Measurements from ENCODE around the gene CIAO3. TPM values are rescaled to one million over a fixed set of nuclear protein-coding genes. Genes with fewer than 3 reads are reported as not detected.

Gene CIAO3
- total RNA-seq, 1 experiment from 2014 or later, result 31.1 TPM

DNA sequence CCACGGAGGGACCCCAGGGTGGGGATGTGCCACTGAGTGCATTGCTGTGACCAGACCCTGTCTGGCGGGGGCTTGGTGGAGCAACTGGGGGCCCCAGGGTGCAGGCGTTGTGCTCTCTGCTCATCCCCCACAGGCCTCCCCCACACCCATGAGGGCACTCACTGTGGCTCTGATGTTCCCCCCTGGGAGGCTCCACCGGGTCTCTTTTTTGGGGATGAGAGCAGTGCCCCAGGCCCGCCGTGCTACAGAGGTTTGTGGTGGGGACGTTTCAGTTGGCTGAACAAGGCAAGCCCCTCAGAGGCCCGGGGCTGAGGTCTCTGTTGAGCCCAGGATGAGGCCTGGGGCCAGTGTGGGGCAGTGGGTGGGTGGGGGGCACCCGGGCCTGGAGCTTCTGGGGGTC is 17.1 kb downstream of the CIAO3 start:
- no TSS peak for BruUV-seq (replicated peaks)
- no peak for DNase-seq (ENCODE audit: unreplicated experiment)
- POLR2A ChIA-PET, result interaction anchor here (0.6 to 9.6 kb wide), 5 partner anchors 10 to 657 kb away, joined by 3 to 124 read pairs (median 6); partner anchors contain the start of genes METRN and STUB1
- intact Hi-C loops (cut with micrococcal nuclease), result no loop called here
- TF ChIP-seq, protein P1, sequence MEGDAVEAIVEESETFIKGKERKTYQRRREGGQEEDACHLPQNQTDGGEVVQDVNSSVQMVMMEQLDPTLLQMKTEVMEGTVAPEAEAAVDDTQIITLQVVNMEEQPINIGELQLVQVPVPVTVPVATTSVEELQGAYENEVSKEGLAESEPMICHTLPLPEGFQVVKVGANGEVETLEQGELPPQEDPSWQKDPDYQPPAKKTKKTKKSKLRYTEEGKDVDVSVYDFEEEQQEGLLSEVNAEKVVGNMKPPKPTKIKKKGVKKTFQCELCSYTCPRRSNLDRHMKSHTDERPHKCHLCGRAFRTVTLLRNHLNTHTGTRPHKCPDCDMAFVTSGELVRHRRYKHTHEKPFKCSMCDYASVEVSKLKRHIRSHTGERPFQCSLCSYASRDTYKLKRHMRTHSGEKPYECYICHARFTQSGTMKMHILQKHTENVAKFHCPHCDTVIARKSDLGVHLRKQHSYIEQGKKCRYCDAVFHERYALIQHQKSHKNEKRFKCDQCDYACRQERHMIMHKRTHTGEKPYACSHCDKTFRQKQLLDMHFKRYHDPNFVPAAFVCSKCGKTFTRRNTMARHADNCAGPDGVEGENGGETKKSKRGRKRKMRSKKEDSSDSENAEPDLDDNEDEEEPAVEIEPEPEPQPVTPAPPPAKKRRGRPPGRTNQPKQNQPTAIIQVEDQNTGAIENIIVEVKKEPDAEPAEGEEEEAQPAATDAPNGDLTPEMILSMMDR (IDR thresholded peaks at IDR 0.05; ENCODE audit: unreplicated experiment), result no peak
- Mint-ChIP-seq H3K27ac (ENCODE audit: low read depth, unreplicated experiment) (no peak overlapping the region), H3K27me3 (ENCODE audit: insufficient read depth, unreplicated experiment) (no peaks in the 10 kb centered on the region), H3K36me3 (ENCODE audit: insufficient read depth, unreplicated experiment) (peaks cover 39% of the 10 kb centered on the region), H3K4me3 (ENCODE audit: unreplicated experiment) (no peak overlapping the region), H3K4me1 (ENCODE audit: insufficient read depth, unreplicated experiment) (peaks cover 7% of the 10 kb centered on the region), H3K9me3 (ENCODE audit: unreplicated experiment) (no peaks in the 10 kb centered on the region)
- CTCF ChIA-PET, result interaction anchor here (1.1 to 2.3 kb wide), 3 partner anchors 11 to 61 kb away, joined by 3 to 9 read pairs (median 7); no protein-coding TSS in a partner anchor

GRCh38 chr16:722835-723633 is 17.8 kb downstream of the CIAO3 start:
- no peaks in the 10 kb centered on the region for H3K9me3 Mint-ChIP-seq (ENCODE audit: unreplicated experiment)
- no peak overlapping the region for H3K4me3 Mint-ChIP-seq (ENCODE audit: unreplicated experiment)
- H3K27ac Mint-ChIP-seq (ENCODE audit: low read depth, unreplicated experiment), result no peak overlapping the region
- peaks cover 38% of the 10 kb centered on the region for H3K36me3 Mint-ChIP-seq (ENCODE audit: insufficient read depth, unreplicated experiment)
- ChIA-PET POLR2A (interaction anchor here (0.7 to 9.6 kb wide), 5 partner anchors 9 to 65 kb away, joined by 3 to 124 read pairs (median 6); partner anchors contain the start of genes CHTF18, METRN, RPUSD1 and STUB1), CTCF (no interaction called here)
- BruUV-seq (replicated peaks), result no TSS peak
- TF ChIP-seq, protein P1 (IDR thresholded peaks at IDR 0.05; ENCODE audit: unreplicated experiment), result no peak
- DNase-seq (ENCODE audit: unreplicated experiment), result no peak
- intact Hi-C loops (cut with micrococcal nuclease), result no loop called here
- peaks cover 9% of the 10 kb centered on the region for H3K4me1 Mint-ChIP-seq (ENCODE audit: insufficient read depth, unreplicated experiment)
- no peaks in the 10 kb centered on the region for H3K27me3 Mint-ChIP-seq (ENCODE audit: insufficient read depth, unreplicated experiment)

- Mint-ChIP-seq H3K4me3 (ENCODE audit: unreplicated experiment) (peak overlapping the region; percentile 78), H3K9me3 (ENCODE audit: unreplicated experiment) (no peaks in the 10 kb centered on the region), H3K36me3 (ENCODE audit: insufficient read depth, unreplicated experiment) (peaks cover 36% of the 10 kb centered on the region), H3K27ac (ENCODE audit: low read depth, unreplicated experiment) (no peak overlapping the region), H3K4me1 (ENCODE audit: insufficient read depth, unreplicated experiment) (peaks cover 9% of the 10 kb centered on the region), H3K27me3 (ENCODE audit: insufficient read depth, unreplicated experiment) (no peaks in the 10 kb centered on the region)
- ChIA-PET CTCF (interaction anchor here (0.8 to 2.3 kb wide), 4 partner anchors 10 to 63 kb away, joined by 3 to 14 read pairs (median 6); no protein-coding TSS in a partner anchor), POLR2A (interaction anchor here (0.7 to 9.6 kb wide), 20 partner anchors 8 to 587 kb away, joined by 3 to 124 read pairs (median 12); partner anchors contain the start of genes CHTF18, CIAO3, FBXL16 and METRN)
- TF ChIP-seq, protein P1 (IDR thresholded peaks at IDR 0.05; ENCODE audit: unreplicated experiment), result no peak
- BruUV-seq (replicated peaks), result TSS peak; percentile 42
- intact Hi-C loops (cut with micrococcal nuclease), result no loop called here
- no peak for DNase-seq (ENCODE audit: unreplicated experiment)
These were observed 18.8 kb downstream of the CIAO3 start for GRCh38 chr16:721765-722540.

All from MCF 10A (cell line).